Smooth muscle cell (in vitro differentiated cells): ENCODE results near the gene ASIC2. TPM values are rescaled to one million over a fixed set of nuclear protein-coding genes. Genes with fewer than 3 reads are reported as not detected.

Experiments
- DNase-seq: peaks from one replicate; lab custom pipeline; 2025; ENCODE audit not compliant: unreplicated experiment; lab: John Stamatoyannopoulos, UW
- H2AFZ ChIP-seq: fragments of 200-600 bp; sonication (generic); 2 replicates; pipeline ENCODE4 v1.6.0; 2016; ENCODE audit warnings: antibody characterized with exemption, low read depth, mild to moderate bottlenecking
- H3F3A ChIP-seq: fragments of 200-600 bp; sonication (generic); 2 replicates; pipeline ENCODE4 v1.6.0; 2017; ENCODE audit warnings: antibody characterized with exemption, low read depth
- H3K27ac ChIP-seq: fragments of 200-600 bp; sonication (generic); 2 replicates; pipeline ENCODE4 v1.5.1; 2016; ENCODE audit warnings: low read depth, mild to moderate bottlenecking
- H3K27me3 ChIP-seq: fragments of 200-600 bp; sonication (generic); 2 replicates; pipeline ENCODE4 v1.6.1; 2016; ENCODE audit warnings: low read depth, mild to moderate bottlenecking
- H3K36me3 ChIP-seq: fragments of 200-600 bp; sonication (generic); 2 replicates; pipeline ENCODE4 v1.5.1; 2016; ENCODE audit warnings: low read depth
- H3K4me1 ChIP-seq: fragments of 200-600 bp; sonication (generic); 2 replicates; pipeline ENCODE4 v1.5.1; 2016; ENCODE audit warnings: low read depth
- H3K4me2 ChIP-seq: fragments of 200-600 bp; sonication (generic); 2 replicates; pipeline ENCODE4 v1.6.0; 2016; ENCODE audit warnings: mild to moderate bottlenecking
- H3K4me3 ChIP-seq: fragments of 200-600 bp; sonication (generic); 2 replicates; pipeline ENCODE4 v1.5.1; 2016; ENCODE audit warnings: mild to moderate bottlenecking
- H3K79me2 ChIP-seq: fragments of 200-600 bp; sonication (generic); 2 replicates; pipeline ENCODE4 v1.6.0; 2016; ENCODE audit warnings: low read depth, mild to moderate bottlenecking
- H3K9ac ChIP-seq: fragments of 200-600 bp; sonication (generic); 2 replicates; pipeline ENCODE4 v1.6.0; 2016; ENCODE audit warnings: low read depth
- H3K9me3 ChIP-seq: fragments of 200-600 bp; sonication (generic); replicated peaks from 2 replicates; pipeline ENCODE4 v1.5.1; 2016; ENCODE audit warnings: low read depth
- H4K20me1 ChIP-seq: fragments of 200-600 bp; sonication (generic); 2 replicates; pipeline ENCODE4 v1.6.0; 2016; ENCODE audit warnings: low read depth
- WGBS: methylation state at CpG from one replicate; pipeline ENCODE4 v1.1.7; 2016; ENCODE audit warnings: low lambda C conversion rate; 5-methylcytosine and 5-hydroxymethylcytosine counted together
- polyA plus RNA-seq: library from polyadenylated mRNA; unstranded; fragments of >200 nt; fragmentation: Nextera tagmentation; extraction: Ambion mirVana; gene quantifications from 2 replicates; pipeline ENCODE4 v1.2.1, GENCODE V29; 2016
- total RNA-seq: library from RNA; depleted of rRNA; stranded (reverse); fragments of >200 nt; gene quantifications from 2 replicates; pipeline ENCODE4 v1.2.3, GENCODE V29; 2014
- TF ChIP-seq, protein P1 (sequence below): fragments of 200-600 bp; sonication (generic); IDR thresholded peaks from 2 replicates; pipeline ENCODE4 v1.5.1; 2017; ENCODE audit warnings: borderline replicate concordance, mild to moderate bottlenecking, antibody characterized with exemption; ENCODE audit not compliant: insufficient read depth, poor library complexity, severe bottlenecking

The ASIC2 gene
- total and polyA plus RNA-seq, 2 experiments from 2014 or later = 0.18 to 0.23 TPM

GRCh38 chr17:33055746-33056145 is 237.3 kb downstream of the ASIC2 start:
- Histone ChIP-seq H3K79me2 (no peaks in the 10 kb centered on the region), H4K20me1 (no peaks in the 10 kb centered on the region), H3K36me3 (no peaks in the 10 kb centered on the region), H3K27ac (no peak overlapping the region), H3K4me1 (no peaks in the 10 kb centered on the region), H3K27me3 (peaks cover 9% of the 10 kb centered on the region), H3K4me2 (no peak overlapping the region), H3K4me3 (no peak overlapping the region), H2AFZ (no peak overlapping the region), H3K9me3 (no peaks in the 10 kb centered on the region), H3K9ac (no peak overlapping the region), H3F3A (no peaks in the 10 kb centered on the region)
- 96% methylated on average over 9 of the region's 9 CpGs for WGBS
- TF ChIP-seq, protein P1, sequence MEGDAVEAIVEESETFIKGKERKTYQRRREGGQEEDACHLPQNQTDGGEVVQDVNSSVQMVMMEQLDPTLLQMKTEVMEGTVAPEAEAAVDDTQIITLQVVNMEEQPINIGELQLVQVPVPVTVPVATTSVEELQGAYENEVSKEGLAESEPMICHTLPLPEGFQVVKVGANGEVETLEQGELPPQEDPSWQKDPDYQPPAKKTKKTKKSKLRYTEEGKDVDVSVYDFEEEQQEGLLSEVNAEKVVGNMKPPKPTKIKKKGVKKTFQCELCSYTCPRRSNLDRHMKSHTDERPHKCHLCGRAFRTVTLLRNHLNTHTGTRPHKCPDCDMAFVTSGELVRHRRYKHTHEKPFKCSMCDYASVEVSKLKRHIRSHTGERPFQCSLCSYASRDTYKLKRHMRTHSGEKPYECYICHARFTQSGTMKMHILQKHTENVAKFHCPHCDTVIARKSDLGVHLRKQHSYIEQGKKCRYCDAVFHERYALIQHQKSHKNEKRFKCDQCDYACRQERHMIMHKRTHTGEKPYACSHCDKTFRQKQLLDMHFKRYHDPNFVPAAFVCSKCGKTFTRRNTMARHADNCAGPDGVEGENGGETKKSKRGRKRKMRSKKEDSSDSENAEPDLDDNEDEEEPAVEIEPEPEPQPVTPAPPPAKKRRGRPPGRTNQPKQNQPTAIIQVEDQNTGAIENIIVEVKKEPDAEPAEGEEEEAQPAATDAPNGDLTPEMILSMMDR = no peak
- DNase-seq = no peak

DNA sequence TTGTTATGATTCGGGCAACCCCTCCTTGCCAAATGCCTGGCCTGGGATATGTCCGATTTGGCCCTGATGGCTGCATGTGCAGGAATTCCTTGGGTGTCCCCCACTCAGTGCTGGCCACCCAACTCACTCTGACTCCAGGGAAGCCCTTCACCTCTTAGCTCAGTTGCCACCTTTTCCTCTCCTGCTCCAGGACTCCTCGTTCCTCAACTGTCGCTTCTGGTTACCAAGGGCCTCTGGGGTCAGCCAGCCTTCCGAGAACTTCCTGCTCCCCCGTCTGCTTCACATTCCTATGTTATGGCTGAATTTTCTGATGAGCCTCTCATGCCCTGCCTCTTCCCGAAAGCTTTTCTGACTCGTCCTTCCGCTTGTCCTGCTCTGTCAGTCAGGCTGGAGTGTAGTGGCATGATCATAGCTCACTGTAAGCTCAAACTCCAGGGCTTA is 237.9 kb downstream of the ASIC2 start:
- Histone ChIP-seq H3K9ac (no peak overlapping the region), H3K4me3 (no peak overlapping the region), H4K20me1 (no peaks in the 10 kb centered on the region), H3K4me1 (no peaks in the 10 kb centered on the region), H3K9me3 (no peaks in the 10 kb centered on the region), H3K27ac (no peak overlapping the region), H3K4me2 (no peak overlapping the region), H3K27me3 (peaks cover 9% of the 10 kb centered on the region), H2AFZ (no peak overlapping the region), H3K36me3 (no peaks in the 10 kb centered on the region), H3K79me2 (no peaks in the 10 kb centered on the region), H3F3A (no peaks in the 10 kb centered on the region)
- TF ChIP-seq, protein P1 = no peak
- 63% methylated on average over 9 of the region's 9 CpGs for WGBS
- DNase-seq = no peak

DNA sequence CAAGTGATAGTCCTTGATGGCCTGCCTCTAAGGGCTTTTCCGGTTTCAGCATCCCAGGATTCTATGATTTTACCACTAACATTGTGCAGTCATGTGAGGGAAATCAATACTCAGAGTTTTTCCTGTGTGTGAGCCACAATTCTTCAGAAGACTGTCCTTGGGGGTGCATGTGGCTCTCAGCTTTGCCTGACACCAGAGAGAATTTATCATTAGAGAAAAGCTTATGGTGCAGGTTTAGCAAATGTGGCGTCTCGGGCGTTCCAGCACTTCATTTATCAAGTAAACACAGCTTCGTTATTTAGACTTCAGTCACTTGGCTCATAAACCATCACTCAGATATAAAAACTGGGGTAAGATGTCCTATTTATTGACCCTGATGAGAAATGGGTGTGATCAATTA is 238.7 kb downstream of the ASIC2 start:
- H3K4me3 ChIP-seq = no peak overlapping the region
- 94% methylated on average over 5 of the region's 5 CpGs for WGBS
- H3K9me3 ChIP-seq = no peaks in the 10 kb centered on the region
- no peak overlapping the region for H3K27ac ChIP-seq
- H3K36me3 ChIP-seq = no peaks in the 10 kb centered on the region
- no peak for DNase-seq
- H3F3A ChIP-seq = no peaks in the 10 kb centered on the region
- no peak overlapping the region for H3K4me2 ChIP-seq
- no peaks in the 10 kb centered on the region for H4K20me1 ChIP-seq
- TF ChIP-seq, protein P1 = no peak
- H3K79me2 ChIP-seq = no peaks in the 10 kb centered on the region
- H3K4me1 ChIP-seq = no peaks in the 10 kb centered on the region
- no peak overlapping the region for H2AFZ ChIP-seq
- peaks cover 9% of the 10 kb centered on the region for H3K27me3 ChIP-seq
- H3K9ac ChIP-seq = no peak overlapping the region

- H2AFZ ChIP-seq = no peak overlapping the region
- TF ChIP-seq, protein P1 = no peak
- H3K79me2 ChIP-seq = no peaks in the 10 kb centered on the region
- H3K4me1 ChIP-seq = no peaks in the 10 kb centered on the region
- no peak overlapping the region for H3K9ac ChIP-seq
- H3K36me3 ChIP-seq = no peaks in the 10 kb centered on the region
- H4K20me1 ChIP-seq = no peaks in the 10 kb centered on the region
- no peak for DNase-seq
- 92% methylated on average over 2 of the region's 2 CpGs for WGBS
- H3K4me3 ChIP-seq = no peak overlapping the region
- H3K4me2 ChIP-seq = no peak overlapping the region
- H3K27ac ChIP-seq = no peak overlapping the region
- peaks cover 9% of the 10 kb centered on the region for H3K27me3 ChIP-seq
- H3F3A ChIP-seq = no peaks in the 10 kb centered on the region
- no peaks in the 10 kb centered on the region for H3K9me3 ChIP-seq
These were observed 239.4 kb downstream of the ASIC2 start for GRCh38 chr17:33053676-33054075.
